ENCODE results near the gene ATIC. TPM values are rescaled to one million over a fixed set of nuclear protein-coding genes. Genes with fewer than 3 reads are reported as not detected.

ATIC gene
- total RNA-seq, 2 experiments from 2014 or later: 281 to 305 TPM

- Mint-ChIP-seq H3K27ac (no peak overlapping the region), H3K27me3 (ENCODE audit: low read depth) (no peaks in the 10 kb centered on the region), H3K36me3 (ENCODE audit: low read depth) (peaks cover 2% of the 10 kb centered on the region), H3K4me1 (ENCODE audit: low read depth) (no peaks in the 10 kb centered on the region), H3K9me3 (no peaks in the 10 kb centered on the region), H3K4me3 (no peak overlapping the region)
- CTCF ChIA-PET: no interaction called here
- DNase-seq: no peak
- intact Hi-C loops (cut with micrococcal nuclease): no loop called here
Measured at GRCh38 chr2:215384710-215385109, 72.9 kb downstream of the ATIC start.

GRCh38 chr2:215386566-215386965, 74.7 kb downstream of the ATIC start:
- Mint-ChIP-seq H3K9me3 (no peaks in the 10 kb centered on the region), H3K4me1 (ENCODE audit: low read depth) (no peaks in the 10 kb centered on the region)
- intact Hi-C loops (cut with micrococcal nuclease): no loop called here

GRCh38 chr2:215388002-215388728, 76.3 kb downstream of the ATIC start:
- CTCF ChIA-PET: no interaction called here
- Mint-ChIP-seq H3K27ac (no peak overlapping the region), H3K9me3 (no peaks in the 10 kb centered on the region), H3K4me1 (ENCODE audit: low read depth) (no peaks in the 10 kb centered on the region), H3K36me3 (ENCODE audit: low read depth) (no peaks in the 10 kb centered on the region), H3K4me3 (no peak overlapping the region), H3K27me3 (ENCODE audit: low read depth) (no peaks in the 10 kb centered on the region)
- intact Hi-C loops (cut with micrococcal nuclease): no loop called here
- no peak for DNase-seq

More at GRCh38 chr2:215386566-215386965, 74.7 kb downstream of the ATIC start:
- Mint-ChIP-seq H3K27me3 (ENCODE audit: low read depth) (no peaks in the 10 kb centered on the region), H3K36me3 (ENCODE audit: low read depth) (peaks cover 1% of the 10 kb centered on the region), H3K27ac (no peak overlapping the region), H3K4me3 (no peak overlapping the region)
- CTCF ChIA-PET: no interaction called here
- DNase-seq: no peak

GRCh38 chr2:215390550-215390913, 78.7 kb downstream of the ATIC start:
- no peaks in the 10 kb centered on the region for H3K36me3 Mint-ChIP-seq (ENCODE audit: low read depth)
- no peaks in the 10 kb centered on the region for H3K4me1 Mint-ChIP-seq (ENCODE audit: low read depth)
- H3K27me3 Mint-ChIP-seq (ENCODE audit: low read depth): no peaks in the 10 kb centered on the region
- CTCF ChIA-PET: interaction anchor here (1.0 kb wide), 1 partner anchor 9 kb away, joined by 3 read pairs; no protein-coding TSS in a partner anchor
- H3K4me3 Mint-ChIP-seq: no peak overlapping the region
- no peak for DNase-seq
- no peaks in the 10 kb centered on the region for H3K9me3 Mint-ChIP-seq
- H3K27ac Mint-ChIP-seq: no peak overlapping the region
- intact Hi-C loops (cut with micrococcal nuclease): no loop called here

GRCh38 chr2:215391531-215391930, 79.7 kb downstream of the ATIC start:
- no peaks in the 10 kb centered on the region for H3K4me1 Mint-ChIP-seq (ENCODE audit: low read depth)
- no peak for DNase-seq
- H3K27ac Mint-ChIP-seq: no peak overlapping the region
- no peaks in the 10 kb centered on the region for H3K36me3 Mint-ChIP-seq (ENCODE audit: low read depth)
- H3K9me3 Mint-ChIP-seq: no peaks in the 10 kb centered on the region
- CTCF ChIA-PET: interaction anchor here (1.1 kb wide), 1 partner anchor 36 kb away, joined by 3 read pairs; no protein-coding TSS in a partner anchor
- no peaks in the 10 kb centered on the region for H3K27me3 Mint-ChIP-seq (ENCODE audit: low read depth)
- no peak overlapping the region for H3K4me3 Mint-ChIP-seq
- intact Hi-C loops (cut with micrococcal nuclease): no loop called here

DNA sequence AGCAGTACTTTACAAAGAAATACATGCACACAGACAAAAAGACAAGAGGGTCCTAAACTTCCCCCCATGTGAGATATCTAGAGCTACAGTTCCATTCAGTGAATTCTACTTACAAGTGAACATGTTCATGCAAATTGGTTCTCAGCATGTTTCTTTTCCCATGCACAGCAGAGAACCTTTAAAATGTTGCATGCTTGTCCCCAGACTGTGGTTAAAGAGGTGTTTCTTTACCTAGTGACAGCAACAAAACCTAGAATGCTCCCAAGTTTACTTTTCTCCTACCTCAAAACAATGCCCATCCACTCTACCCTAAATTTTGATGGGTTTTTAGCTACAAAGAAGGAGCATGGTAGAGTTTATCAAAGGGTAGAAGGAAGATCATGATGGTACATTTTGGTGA, 80.3 kb downstream of the ATIC start:
- Mint-ChIP-seq H3K27ac (no peak overlapping the region), H3K36me3 (ENCODE audit: low read depth) (no peaks in the 10 kb centered on the region), H3K9me3 (no peaks in the 10 kb centered on the region), H3K4me1 (ENCODE audit: low read depth) (no peaks in the 10 kb centered on the region), H3K27me3 (ENCODE audit: low read depth) (no peaks in the 10 kb centered on the region), H3K4me3 (no peak overlapping the region)
- DNase-seq: no peak
- CTCF ChIA-PET: interaction anchor here (1.1 kb wide), 1 partner anchor 36 kb away, joined by 3 read pairs; no protein-coding TSS in a partner anchor
- intact Hi-C loops (cut with micrococcal nuclease): no loop called here

DNA sequence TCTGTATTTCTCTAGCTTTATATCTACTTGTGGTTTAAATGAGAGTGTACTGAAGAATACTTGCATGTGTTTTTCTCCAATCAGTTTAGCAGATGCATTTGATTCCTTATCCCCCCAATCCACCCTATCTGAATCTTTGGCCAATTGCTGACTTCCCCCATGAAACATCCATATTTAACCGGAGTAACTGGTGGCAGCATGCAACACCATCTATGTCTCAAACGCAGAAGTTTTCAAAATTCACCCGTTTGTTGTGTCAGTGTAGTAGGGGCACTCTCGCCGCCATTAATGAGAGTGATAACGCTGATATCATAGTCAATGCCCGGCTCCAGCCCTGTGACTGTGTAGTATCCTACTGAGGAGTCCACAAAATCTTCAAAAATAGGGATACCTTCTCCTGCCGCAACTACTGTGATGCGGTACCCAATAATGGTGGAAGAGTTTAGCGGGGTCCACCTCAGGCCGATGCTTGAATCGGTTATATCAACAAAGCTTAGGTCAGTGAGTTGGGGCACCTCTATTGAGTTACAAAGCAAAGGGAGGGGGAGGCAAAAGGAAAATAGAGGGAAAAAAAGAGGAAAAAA, 80.9 kb downstream of the ATIC start:
- H3K36me3 Mint-ChIP-seq (ENCODE audit: low read depth): no peaks in the 10 kb centered on the region
- DNase-seq: no peak
- no peaks in the 10 kb centered on the region for H3K27me3 Mint-ChIP-seq (ENCODE audit: low read depth)
- no peak overlapping the region for H3K27ac Mint-ChIP-seq
- intact Hi-C loops (cut with micrococcal nuclease): no loop called here
- CTCF ChIA-PET: interaction anchor here (1.1 kb wide), 1 partner anchor 37 kb away, joined by 3 read pairs; no protein-coding TSS in a partner anchor
- H3K4me1 Mint-ChIP-seq (ENCODE audit: low read depth): no peaks in the 10 kb centered on the region
- H3K9me3 Mint-ChIP-seq: no peaks in the 10 kb centered on the region
- no peak overlapping the region for H3K4me3 Mint-ChIP-seq

GRCh38 chr2:215394102-215394805, 82.4 kb downstream of the ATIC start:
- Mint-ChIP-seq H3K27me3 (ENCODE audit: low read depth) (no peaks in the 10 kb centered on the region), H3K4me3 (no peak overlapping the region), H3K36me3 (ENCODE audit: low read depth) (no peaks in the 10 kb centered on the region), H3K27ac (no peak overlapping the region), H3K9me3 (no peaks in the 10 kb centered on the region), H3K4me1 (ENCODE audit: low read depth) (no peaks in the 10 kb centered on the region)
- intact Hi-C loops (cut with micrococcal nuclease): no loop called here
- CTCF ChIA-PET: no interaction called here
- DNase-seq: no peak

- Mint-ChIP-seq H3K27me3 (ENCODE audit: low read depth) (no peaks in the 10 kb centered on the region), H3K27ac (no peak overlapping the region), H3K36me3 (ENCODE audit: low read depth) (no peaks in the 10 kb centered on the region), H3K9me3 (no peaks in the 10 kb centered on the region), H3K4me3 (no peak overlapping the region), H3K4me1 (ENCODE audit: low read depth) (no peaks in the 10 kb centered on the region)
- intact Hi-C loops (cut with micrococcal nuclease): no loop called here
- CTCF ChIA-PET: no interaction called here
- no peak for DNase-seq
Measured at GRCh38 chr2:215395687-215396460, 84.0 kb downstream of the ATIC start.

DNA sequence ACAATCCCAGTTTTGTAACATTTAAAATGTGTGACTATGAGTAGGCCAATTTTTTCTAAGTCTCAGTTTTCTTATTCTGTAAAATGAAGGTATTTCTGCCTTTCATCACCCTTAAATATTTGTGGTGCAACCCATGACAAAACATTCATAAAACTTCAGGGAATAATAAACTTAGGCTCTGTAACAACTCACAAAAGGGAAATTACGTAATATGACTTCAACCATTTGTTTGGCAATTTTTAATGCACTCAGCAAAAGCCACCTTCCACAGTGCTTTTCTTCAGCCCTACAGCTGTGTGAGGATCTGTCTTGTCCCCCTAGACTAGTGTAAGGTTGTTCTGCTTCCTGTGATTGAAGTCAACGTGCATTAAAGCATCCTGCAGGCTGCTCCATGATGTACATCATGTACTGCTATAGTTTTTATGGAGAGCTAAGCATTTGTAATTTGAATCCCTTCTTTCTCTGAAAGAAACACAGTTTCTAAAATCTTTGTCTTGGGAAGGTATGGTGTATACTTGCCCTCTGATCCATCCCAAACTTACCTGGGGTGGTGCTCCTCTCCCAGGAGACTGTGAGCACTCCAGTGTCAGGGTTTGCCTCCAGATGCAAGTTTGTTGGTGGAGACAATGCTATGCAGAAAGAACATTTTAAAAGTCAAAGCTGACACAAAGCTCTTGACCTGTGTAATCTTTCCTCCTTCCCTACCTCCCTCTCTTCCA, 84.9 kb downstream of the ATIC start:
- intact Hi-C loops (cut with micrococcal nuclease): no loop called here
- H3K4me3 Mint-ChIP-seq: no peak overlapping the region
- no peaks in the 10 kb centered on the region for H3K27me3 Mint-ChIP-seq (ENCODE audit: low read depth)
- H3K4me1 Mint-ChIP-seq (ENCODE audit: low read depth): no peaks in the 10 kb centered on the region
- no peak overlapping the region for H3K27ac Mint-ChIP-seq
- no peaks in the 10 kb centered on the region for H3K9me3 Mint-ChIP-seq
- no peak for DNase-seq
- no peaks in the 10 kb centered on the region for H3K36me3 Mint-ChIP-seq (ENCODE audit: low read depth)
- CTCF ChIA-PET: interaction anchor here (0.6 kb wide), 1 partner anchor 127 kb away, joined by 3 read pairs; no protein-coding TSS in a partner anchor

DNA sequence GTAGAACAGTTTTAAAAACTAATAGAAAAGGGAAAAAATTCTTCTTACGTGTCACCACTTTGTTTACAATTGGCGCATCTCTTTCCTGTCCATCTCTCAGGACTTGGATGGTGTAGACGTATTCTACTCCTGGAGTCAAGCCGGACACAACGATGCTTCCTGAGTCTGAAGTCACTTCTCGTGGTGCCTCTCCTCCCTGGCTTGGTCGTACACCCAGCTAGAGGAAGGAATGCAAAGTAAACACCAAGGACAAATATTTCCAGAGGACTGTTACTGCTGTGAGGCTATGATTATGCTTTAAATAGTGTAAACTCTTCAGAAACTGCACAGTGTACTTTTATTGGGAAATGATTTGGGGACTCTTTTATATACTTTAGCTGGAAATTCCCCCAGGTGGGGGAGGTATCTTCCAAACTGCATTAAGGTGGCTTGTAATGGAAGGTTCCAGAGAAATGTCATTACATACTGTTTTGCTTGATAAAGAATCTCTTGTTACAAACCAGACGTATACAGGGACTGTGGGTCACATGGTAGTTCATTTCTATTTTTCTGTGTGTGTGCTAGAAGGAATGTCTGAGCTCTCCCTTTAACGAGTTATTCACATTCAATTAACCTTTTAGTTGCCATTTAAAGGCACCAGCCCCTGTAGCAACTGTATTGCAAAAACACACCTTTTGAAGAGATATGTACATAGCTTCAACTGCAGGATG, 85.9 kb downstream of the ATIC start:
- no peaks in the 10 kb centered on the region for H3K9me3 Mint-ChIP-seq
- CTCF ChIA-PET: no interaction called here
- no peaks in the 10 kb centered on the region for H3K4me1 Mint-ChIP-seq (ENCODE audit: low read depth)
- no peak for DNase-seq
- intact Hi-C loops (cut with micrococcal nuclease): no loop called here
- H3K27me3 Mint-ChIP-seq (ENCODE audit: low read depth): no peaks in the 10 kb centered on the region
- H3K36me3 Mint-ChIP-seq (ENCODE audit: low read depth): no peaks in the 10 kb centered on the region
- no peak overlapping the region for H3K4me3 Mint-ChIP-seq
- no peak overlapping the region for H3K27ac Mint-ChIP-seq

Measured in activated naive CD4-positive, alpha-beta T cell treated with anti-CD3 and anti-CD28 coated beads for 36 hours (primary cell).